HL-60 (cell line): Measurements from ENCODE around the gene BUD31.
A peak's percentile ranks its signal among the peaks of the same experiment; 100 is the strongest.
"Not testable (repeated sequence)": the region's sequence is repeated elsewhere in the genome, so short reads cannot be mapped to it uniquely, and the experiment has no call there.

Source experiments
- DNase-seq, 2 experiments: peaks; one replicate each; pipeline ENCODE4 v3.0.0-alpha.2; 2010 to 2020; ENCODE audit warnings: low read depth in 1 of 2, low spot score in 1 of 2
- H3K27ac ChIP-seq: fragments of 250-450 bp; sonication (Bioruptor Pico); replicated peaks from 2 replicates; pipeline ENCODE4 v1.5.1; 2020; ENCODE audit warnings: mild to moderate bottlenecking, moderate library complexity
- H3K27me3 ChIP-seq: fragments of 250-450 bp; sonication (Bioruptor Pico); 2 replicates; pipeline ENCODE4 v1.5.1; 2021; ENCODE audit warnings: mild to moderate bottlenecking, moderate library complexity; ENCODE audit not compliant: insufficient read depth, poor library complexity, severe bottlenecking
- H3K4me3 ChIP-seq: replicated peaks from 2 replicates; pipeline ENCODE4 v1.5.1; 2011; ENCODE audit warnings: mild to moderate bottlenecking, control low read depth, low read length; ENCODE audit not compliant: insufficient read depth
- CTCF ChIP-seq: IDR thresholded peaks from one replicate; pipeline ENCODE4 v1.5.1; 2011; ENCODE audit warnings: low read length, control low read depth, inconsistent platforms; ENCODE audit not compliant: insufficient read depth
- GABPA ChIP-seq: IDR thresholded peaks from 2 replicates; pipeline ENCODE4 v1.6.1; 2012; ENCODE audit warnings: low read depth
- POLR2AphosphoS5 ChIP-seq: IDR thresholded peaks from 2 replicates; pipeline ENCODE4 v1.6.1; 2012; ENCODE audit warnings: low read depth
- REST ChIP-seq: IDR thresholded peaks from 2 replicates; pipeline ENCODE4 v1.6.1; 2012; ENCODE audit warnings: low read depth; ENCODE audit not compliant: insufficient replicate concordance
- SPI1 ChIP-seq: IDR thresholded peaks from 2 replicates; pipeline ENCODE4 v1.6.1; 2012; ENCODE audit warnings: low read depth, mild to moderate bottlenecking, borderline replicate concordance

Gene BUD31

GRCh38 chr7:99384523-99384922 lies 24.2 kb upstream of the BUD31 start:
- Histone ChIP-seq H3K27ac (peak overlapping the region; percentile 25; the same call in 1 of the 2 replicates), H3K4me3 (no peak overlapping the region), H3K27me3 (no peaks in the 10 kb centered on the region)
- no peak for DNase-seq
- TF ChIP-seq SPI1 (no peak), POLR2AphosphoS5 (peak; percentile 29; the same call in 1 of the 2 replicates)

- no peaks in the 10 kb centered on the region for H3K27me3 ChIP-seq
- H3K4me3 ChIP-seq: no peak overlapping the region
- DNase-seq: no peak
- peak overlapping the region; percentile 36 for H3K27ac ChIP-seq
- TF ChIP-seq SPI1 (no peak), REST (no peak), GABPA (no peak), CTCF (no peak), POLR2AphosphoS5 (no peak; the same call in 1 of the 2 replicates)
These were observed 23.2 kb upstream of the BUD31 start for GRCh38 chr7:99385564-99385963.

GRCh38 chr7:99386584-99387238 lies 22.1 kb upstream of the BUD31 start:
- DNase-seq: peak in 1 of 2 experiments; percentile 63

GRCh38 chr7:99387239-99387635 lies 21.5 kb upstream of the BUD31 start:
- H3K4me3 ChIP-seq, H3K27ac ChIP-seq, H3K27me3 ChIP-seq: not testable (repeated sequence)
- DNase-seq: peak in 1 of 2 experiments; percentile 20

More at GRCh38 chr7:99386584-99387238, 22.1 kb upstream of the BUD31 start:
- no peak overlapping the region for H3K27ac ChIP-seq
- H3K27me3 ChIP-seq: no peaks in the 10 kb centered on the region
- TF ChIP-seq POLR2AphosphoS5: no peak
- no peak for TF ChIP-seq CTCF
- TF ChIP-seq REST: no peak
- TF ChIP-seq GABPA: no peak
- no peak for TF ChIP-seq SPI1
- H3K4me3 ChIP-seq: no peak overlapping the region

GRCh38 chr7:99387912-99388311 lies 20.9 kb upstream of the BUD31 start:
- TF ChIP-seq SPI1 (no peak), POLR2AphosphoS5 (peak; percentile 24; the same call in 1 of the 2 replicates)
- Histone ChIP-seq H3K4me3 (no peak overlapping the region), H3K27ac (no peak overlapping the region), H3K27me3 (no peaks in the 10 kb centered on the region)
- no peak for DNase-seq
